ENCODE measurements around the gene PIK3CG. TPM values are rescaled to one million over a fixed set of nuclear protein-coding genes. Genes with fewer than 3 reads are reported as not detected.
"Not testable (repeated sequence)": the region's sequence is repeated elsewhere in the genome, so short reads cannot be mapped to it uniquely, and the experiment has no call there.

PIK3CG gene
- total RNA-seq, 1 donor, result not detected

GRCh38 chr7:106829496-106829895 is 35.6 kb upstream of the PIK3CG start:
- H3K27ac ChIP-seq (ENCODE audit: low read depth, low read length), result no peak overlapping the region

GRCh38 chr7:106830896-106831295 is 34.2 kb upstream of the PIK3CG start:
- not testable (repeated sequence) for H3K9me3 ChIP-seq (ENCODE audit: low read depth, low read length); H3K4me3 ChIP-seq (ENCODE audit: insufficient read depth, low read length); H3K4me2 ChIP-seq (ENCODE audit: insufficient read depth, low read length); H4K20me1 ChIP-seq (ENCODE audit: insufficient read depth, low read length); H2AFZ ChIP-seq (ENCODE audit: low read length); H3K79me2 ChIP-seq (ENCODE audit: insufficient read depth, low read length); DNase-seq (ENCODE audit: insufficient read length, low spot score, missing footprints); H3K27ac ChIP-seq (ENCODE audit: low read depth, low read length); H3K27me3 ChIP-seq (ENCODE audit: insufficient read depth, low read length); H3K36me3 ChIP-seq (ENCODE audit: insufficient read depth, low read length); H3K4me1 ChIP-seq (ENCODE audit: insufficient read depth, low read length)

More at GRCh38 chr7:106829496-106829895, 35.6 kb upstream of the PIK3CG start:
- Histone ChIP-seq H4K20me1 (ENCODE audit: insufficient read depth, low read length) (no peaks in the 10 kb centered on the region), H3K79me2 (ENCODE audit: insufficient read depth, low read length) (no peaks in the 10 kb centered on the region), H3K36me3 (ENCODE audit: insufficient read depth, low read length) (no peaks in the 10 kb centered on the region), H3K4me3 (ENCODE audit: insufficient read depth, low read length) (no peak overlapping the region), H3K4me1 (ENCODE audit: insufficient read depth, low read length) (peaks cover 4% of the 10 kb centered on the region), H3K27me3 (ENCODE audit: insufficient read depth, low read length) (no peaks in the 10 kb centered on the region), H3K9me3 (ENCODE audit: low read depth, low read length) (no peaks in the 10 kb centered on the region), H3K4me2 (ENCODE audit: insufficient read depth, low read length) (no peak overlapping the region), H2AFZ (ENCODE audit: low read length) (no peak overlapping the region)
- TF ChIP-seq CTCF (IDR thresholded peaks at IDR 0.05; ENCODE audit: extremely low read depth, low read depth, low read length), result no peak
- DNase-seq (ENCODE audit: insufficient read length, low spot score, missing footprints), result no peak

GRCh38 chr7:106836816-106837215 is 28.3 kb upstream of the PIK3CG start:
- TF ChIP-seq CTCF (IDR thresholded peaks at IDR 0.05; ENCODE audit: extremely low read depth, low read depth, low read length), result no peak
- DNase-seq (ENCODE audit: insufficient read length, low spot score, missing footprints), result no peak
- Histone ChIP-seq H3K4me1 (ENCODE audit: insufficient read depth, low read length) (peaks cover 13% of the 10 kb centered on the region), H3K4me3 (ENCODE audit: insufficient read depth, low read length) (no peak overlapping the region), H3K9me3 (ENCODE audit: low read depth, low read length) (no peaks in the 10 kb centered on the region), H3K36me3 (ENCODE audit: insufficient read depth, low read length) (no peaks in the 10 kb centered on the region), H3K27ac (ENCODE audit: low read depth, low read length) (no peak overlapping the region), H3K27me3 (ENCODE audit: insufficient read depth, low read length) (no peaks in the 10 kb centered on the region), H4K20me1 (ENCODE audit: insufficient read depth, low read length) (no peaks in the 10 kb centered on the region), H3K4me2 (ENCODE audit: insufficient read depth, low read length) (no peak overlapping the region), H2AFZ (ENCODE audit: low read length) (no peak overlapping the region), H3K79me2 (ENCODE audit: insufficient read depth, low read length) (no peaks in the 10 kb centered on the region)

GRCh38 chr7:106839511-106839910 is 25.6 kb upstream of the PIK3CG start:
- TF ChIP-seq CTCF (IDR thresholded peaks at IDR 0.05; ENCODE audit: extremely low read depth, low read depth, low read length), result no peak
- no peak overlapping the region for H3K4me2 ChIP-seq (ENCODE audit: insufficient read depth, low read length)
- H3K9me3 ChIP-seq (ENCODE audit: low read depth, low read length), result no peaks in the 10 kb centered on the region
- H4K20me1 ChIP-seq (ENCODE audit: insufficient read depth, low read length), result no peaks in the 10 kb centered on the region
- H3K36me3 ChIP-seq (ENCODE audit: insufficient read depth, low read length), result no peaks in the 10 kb centered on the region
- no peak overlapping the region for H2AFZ ChIP-seq (ENCODE audit: low read length)
- peak overlapping the region; percentile 59 for H3K27ac ChIP-seq (ENCODE audit: low read depth, low read length)
- no peak for DNase-seq (ENCODE audit: insufficient read length, low spot score, missing footprints)
- peaks cover 13% of the 10 kb centered on the region for H3K4me1 ChIP-seq (ENCODE audit: insufficient read depth, low read length)
- H3K27me3 ChIP-seq (ENCODE audit: insufficient read depth, low read length), result peaks cover 7% of the 10 kb centered on the region
- H3K4me3 ChIP-seq (ENCODE audit: insufficient read depth, low read length), result no peak overlapping the region
- H3K79me2 ChIP-seq (ENCODE audit: insufficient read depth, low read length), result no peaks in the 10 kb centered on the region

Measured in osteoblast (primary cell).